Lung (tissue), 12 donors: Measurements from ENCODE around the gene MX1. TPM values are rescaled to one million over a fixed set of nuclear protein-coding genes. Genes with fewer than 3 reads are reported as not detected.

Experiments used
- ATAC-seq: fragments of 200-7000 bp; cut with Tn5 transposase; one replicate; pipeline ENCODE4 v1.9.1; 2020; ENCODE audit warnings: moderate number of reproducible peaks; ENCODE audit not compliant: insufficient read depth, low FRiP score
- DNase-seq, 3 donors: peaks; one replicate each; pipeline ENCODE4 v3.0.0-alpha.2; 2013 to 2017
- H3K27ac ChIP-seq, 2 donors: one replicate each; pipeline ENCODE4 v1.5.1; 2013; ENCODE audit warnings: mild to moderate bottlenecking in 2 of 2, moderate library complexity in 2 of 2, control low read depth in 1 of 2, inconsistent platforms in 1 of 2, low read depth in 1 of 2, low read length in 1 of 2
- H3K27me3 ChIP-seq, 3 donors: one replicate each; pipeline ENCODE4 v1.5.1; 2013; ENCODE audit warnings: low read length in 2 of 3; ENCODE audit not compliant: control insufficient read depth in 3 of 3, insufficient read depth in 3 of 3
- H3K36me3 ChIP-seq, 4 donors: one replicate each; pipeline ENCODE4 v1.5.1; 2013; ENCODE audit warnings: low read length in 4 of 4, mild to moderate bottlenecking in 1 of 4, moderate library complexity in 1 of 4; ENCODE audit not compliant: control insufficient read depth in 4 of 4, insufficient read depth in 4 of 4
- H3K4me1 ChIP-seq, 5 donors: one replicate each; pipeline ENCODE4 v1.5.1; 2013; ENCODE audit warnings: low read length in 5 of 5, mild to moderate bottlenecking in 2 of 5, moderate library complexity in 1 of 5; ENCODE audit not compliant: control insufficient read depth in 5 of 5, insufficient read depth in 5 of 5
- H3K4me3 ChIP-seq: one replicate; pipeline ENCODE4 v1.5.1; 2013; ENCODE audit warnings: mild to moderate bottlenecking, control low read depth, moderate library complexity
- H3K9ac ChIP-seq, 2 donors: one replicate each; pipeline ENCODE4 v1.5.1; 2013; ENCODE audit warnings: low read length in 2 of 2, control low read depth in 1 of 2; ENCODE audit not compliant: insufficient read depth in 1 of 2
- H3K9me3 ChIP-seq, 4 donors: one replicate each; pipeline ENCODE4 v1.5.1; 2013; ENCODE audit warnings: low read length in 3 of 4, mild to moderate bottlenecking in 1 of 4, moderate library complexity in 1 of 4; ENCODE audit not compliant: control insufficient read depth in 4 of 4, insufficient read depth in 3 of 4
- WGBS, 2 donors: extraction: QIAGEN DNeasy Blood & Tissue Kit; methylation state at CpG; one replicate each; pipeline ENCODE4 v1.1.7; 2013; 5-methylcytosine and 5-hydroxymethylcytosine counted together
- polyA plus RNA-seq, 2 donors: library from polyadenylated mRNA; stranded (reverse); fragments of 200-250 nt; gene quantifications; one replicate each; pipeline ENCODE4 v1.2.1, GENCODE V29; 2013
- total RNA-seq, 2 donors: library from RNA; depleted of rRNA in 1 of 2; stranded (reverse); fragments of >200 nt in 1 of 2; gene quantifications; one replicate each; pipeline ENCODE4 v1.2.1, GENCODE V29; 2014 to 2021
- TF ChIP-seq, protein P1 (sequence below): IDR thresholded peaks from 2 replicates; pipeline ENCODE4 v1.5.1; 2012; ENCODE audit warnings: mild to moderate bottlenecking; ENCODE audit errors: control extremely low read depth, extremely low read depth
- donor health status: control.
- donor health status: control.
- donor health status: Bipolar disorder and iron deficiency.
- donor health status: healthy.
- donor health status: DM: yes; HTN: yes; CAD: no.

MX1 gene
- total and polyA plus RNA-seq, 4 donors: 18.9 to 43.5 (median 31.3) TPM

DNA sequence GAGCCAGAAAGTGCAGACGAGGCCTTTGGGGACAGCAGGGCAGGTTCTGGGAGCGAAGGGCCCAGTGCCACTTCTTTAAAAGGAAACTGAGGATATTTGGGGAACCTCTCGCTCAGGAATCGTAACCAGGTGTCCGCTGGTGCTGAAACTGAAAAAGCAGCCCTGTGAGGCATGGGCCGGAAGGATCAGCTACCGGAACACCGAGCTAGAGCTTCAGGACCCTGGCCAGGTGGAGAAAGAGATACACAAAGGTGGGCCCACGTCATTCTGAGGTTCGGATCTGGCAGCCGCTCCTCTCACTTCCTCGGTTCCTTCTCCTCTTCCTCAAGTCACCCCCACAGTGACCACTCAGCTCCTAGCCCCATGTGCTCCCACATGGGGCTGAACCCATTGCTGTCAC is 46.1 kb upstream of the MX1 start:
- TF ChIP-seq, protein P1, sequence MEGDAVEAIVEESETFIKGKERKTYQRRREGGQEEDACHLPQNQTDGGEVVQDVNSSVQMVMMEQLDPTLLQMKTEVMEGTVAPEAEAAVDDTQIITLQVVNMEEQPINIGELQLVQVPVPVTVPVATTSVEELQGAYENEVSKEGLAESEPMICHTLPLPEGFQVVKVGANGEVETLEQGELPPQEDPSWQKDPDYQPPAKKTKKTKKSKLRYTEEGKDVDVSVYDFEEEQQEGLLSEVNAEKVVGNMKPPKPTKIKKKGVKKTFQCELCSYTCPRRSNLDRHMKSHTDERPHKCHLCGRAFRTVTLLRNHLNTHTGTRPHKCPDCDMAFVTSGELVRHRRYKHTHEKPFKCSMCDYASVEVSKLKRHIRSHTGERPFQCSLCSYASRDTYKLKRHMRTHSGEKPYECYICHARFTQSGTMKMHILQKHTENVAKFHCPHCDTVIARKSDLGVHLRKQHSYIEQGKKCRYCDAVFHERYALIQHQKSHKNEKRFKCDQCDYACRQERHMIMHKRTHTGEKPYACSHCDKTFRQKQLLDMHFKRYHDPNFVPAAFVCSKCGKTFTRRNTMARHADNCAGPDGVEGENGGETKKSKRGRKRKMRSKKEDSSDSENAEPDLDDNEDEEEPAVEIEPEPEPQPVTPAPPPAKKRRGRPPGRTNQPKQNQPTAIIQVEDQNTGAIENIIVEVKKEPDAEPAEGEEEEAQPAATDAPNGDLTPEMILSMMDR: no peak
- Histone ChIP-seq H3K27ac (no peak overlapping the region), H3K4me1 (no peaks in the 10 kb centered on the region), H3K27me3 (no peaks in the 10 kb centered on the region), H3K4me3 (no peak overlapping the region), H3K9me3 (peaks cover 0 to 3% (median under 1%) of the 10 kb centered on the region in 4 donors), H3K36me3 (peaks cover 0 to 25% (median 2%) of the 10 kb centered on the region in 4 donors), H3K9ac (no peak overlapping the region)
- DNase-seq (no peak), ATAC-seq (no peak)
- WGBS, 2 donors: 95% methylated on average over 12 of the region's 12 CpGs

DNA sequence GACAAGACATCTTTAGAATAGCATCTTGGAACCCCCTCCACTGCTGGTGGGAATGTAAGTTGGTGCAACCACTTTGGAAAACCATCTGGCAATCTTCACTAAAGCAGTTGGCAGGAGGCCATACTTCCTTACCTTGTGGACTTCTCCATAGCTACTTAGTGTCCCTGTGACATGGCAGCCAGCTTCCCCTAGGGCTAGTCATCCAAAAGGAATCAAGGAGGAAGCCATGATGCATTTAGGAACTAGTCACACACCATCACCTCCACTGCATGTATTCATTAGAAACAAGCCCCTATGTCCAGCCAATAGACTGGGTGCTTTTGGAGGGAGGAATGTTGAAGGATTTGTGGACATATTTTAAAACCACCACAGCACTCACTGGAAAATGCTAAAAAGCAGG is 44.3 kb upstream of the MX1 start:
- Histone ChIP-seq H3K4me3 (no peak overlapping the region), H3K4me1 (no peaks in the 10 kb centered on the region), H3K27me3 (no peaks in the 10 kb centered on the region), H3K36me3 (peaks cover 0 to 27% (median 2%) of the 10 kb centered on the region in 4 donors), H3K9me3 (peaks cover 0 to 4% (median 1%) of the 10 kb centered on the region in 4 donors), H3K9ac (no peak overlapping the region), H3K27ac (no peak overlapping the region)
- TF ChIP-seq, protein P1: no peak
- DNase-seq (no peak), ATAC-seq (no peak)

DNA sequence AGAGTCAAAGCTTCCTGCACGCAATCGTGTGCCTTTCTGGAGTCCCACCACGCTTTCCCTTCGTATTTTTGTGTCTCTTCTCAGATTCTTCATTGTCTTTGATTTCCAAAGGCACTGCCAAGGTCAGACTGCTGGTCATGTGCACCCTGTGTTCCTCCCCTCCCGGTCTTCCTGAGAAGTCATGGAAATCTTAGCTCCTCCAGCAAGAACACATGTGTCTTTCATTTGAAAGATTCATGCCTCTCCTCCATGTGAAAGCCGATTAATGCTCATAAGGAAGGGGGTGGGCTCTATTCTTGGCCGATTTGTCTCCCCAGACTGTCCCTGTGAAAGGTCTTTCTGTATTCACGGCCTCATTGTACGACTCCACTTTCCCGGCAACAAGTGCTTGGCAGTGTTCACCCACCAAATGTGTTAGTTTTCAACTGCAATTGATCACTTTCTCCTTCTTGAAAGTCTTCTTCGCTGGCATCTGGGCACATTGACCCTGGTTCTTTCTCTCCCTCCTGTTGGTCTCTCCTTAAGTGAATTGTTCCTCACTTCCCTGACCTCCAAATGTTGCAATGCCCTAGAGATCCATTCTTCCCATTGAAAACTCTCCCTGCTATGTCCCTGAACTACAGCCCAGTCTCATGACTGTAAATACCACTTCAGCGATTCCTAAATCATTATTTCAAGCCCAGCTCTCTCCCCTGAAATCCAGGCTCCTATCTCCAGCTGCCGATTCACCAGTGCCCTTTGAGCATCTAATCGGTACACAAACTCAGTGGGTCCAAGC is 38.8 kb upstream of the MX1 start:
- 94 to 95% methylated on average over 14 of the region's 14 CpGs for WGBS, 2 donors
- ATAC-seq: no peak
- no peak overlapping the region for H3K4me3 ChIP-seq

More for the DNA sequence above, 38.8 kb upstream of the MX1 start:
- no peak for DNase-seq
- H3K36me3 ChIP-seq: peaks cover 0 to 15% (median 2%) of the 10 kb centered on the region in 4 donors
- TF ChIP-seq, protein P1: no peak
- H3K27ac ChIP-seq: no peak overlapping the region
- peaks cover 0 to 2% (median 0%) of the 10 kb centered on the region in 4 donors for H3K9me3 ChIP-seq
- H3K9ac ChIP-seq: no peak overlapping the region
- peaks cover 0 to 4% (median 0%) of the 10 kb centered on the region in 3 donors for H3K27me3 ChIP-seq
- no peaks in the 10 kb centered on the region for H3K4me1 ChIP-seq
